ENCODE measurements around the gene CADM2. TPM values are rescaled to one million over a fixed set of nuclear protein-coding genes. Genes with fewer than 3 reads are reported as not detected.
"Not testable (repeated sequence)": the region's sequence is repeated elsewhere in the genome, so short reads cannot be mapped to it uniquely, and the experiment has no call there.

The CADM2 gene
- total and polyA plus RNA-seq, 4 donors, result 1.3 to 1.8 TPM; not detected in 2

DNA sequence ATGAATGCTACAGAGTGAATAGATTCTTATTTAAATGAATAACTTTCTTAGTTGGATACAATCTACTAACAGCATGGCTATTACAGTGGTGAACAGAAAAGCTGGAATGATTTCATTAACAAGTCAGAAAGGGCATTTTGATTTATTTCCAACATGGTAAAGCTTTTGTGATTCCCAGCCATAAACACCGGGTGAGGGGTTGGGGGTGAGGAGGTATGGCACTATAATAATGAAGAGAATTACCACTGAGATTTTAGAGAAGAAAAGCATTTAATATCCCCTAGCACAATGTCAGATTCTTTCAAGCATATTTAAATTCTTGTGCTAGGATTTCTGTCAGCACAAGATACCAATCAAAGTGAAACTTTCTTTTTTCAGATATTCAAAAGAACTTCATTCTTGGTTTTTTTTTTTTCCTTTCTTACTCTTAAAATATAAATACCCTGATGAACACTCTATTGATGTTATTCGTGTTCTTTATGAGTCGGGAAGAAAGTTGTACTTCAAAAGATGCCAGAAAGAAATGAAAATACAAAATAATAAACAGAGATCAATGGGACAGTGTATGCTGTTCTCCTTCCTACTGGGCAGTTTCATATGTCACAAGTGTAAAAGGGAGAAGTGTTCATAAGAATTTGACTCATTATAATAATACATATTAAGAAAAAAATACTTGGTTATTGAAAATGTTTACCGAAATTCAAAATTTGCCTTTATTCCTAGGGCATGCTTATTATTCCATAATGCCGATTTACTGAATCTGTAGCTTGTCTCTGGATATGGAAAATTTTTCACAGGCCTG lies 522.8 kb downstream of the CADM2 start:
- H3K9me3 ChIP-seq (ENCODE audit: control insufficient read depth, low read length), result no peaks in the 10 kb centered on the region
- ATAC-seq (ENCODE audit: low FRiP score), result no peak
- WGBS, 2 donors, result 60 to 69% methylated on average over 5 of the region's 5 CpGs

DNA sequence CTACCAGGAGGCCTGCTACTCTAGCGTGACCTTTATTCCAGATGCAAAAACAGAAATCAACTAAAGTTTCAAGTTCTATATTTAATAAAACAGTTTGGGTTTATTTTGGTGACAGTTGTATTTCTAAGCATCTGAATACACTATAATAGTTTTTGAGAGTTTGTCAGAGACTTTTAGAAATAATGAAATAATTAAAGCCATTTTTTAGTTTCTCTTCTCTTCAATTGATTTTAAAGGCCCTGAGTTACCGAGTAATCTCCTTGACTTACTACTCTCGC lies 523.4 kb downstream of the CADM2 start:
- Histone ChIP-seq H3K27me3 (ENCODE audit: control insufficient read depth in 1 of 2, insufficient read depth in 2 of 2, low read length in 1 of 2) (no peaks in the 10 kb centered on the region), H3K4me3 (ENCODE audit: low read length in 2 of 2) (no peak overlapping the region), H3K4me1 (ENCODE audit: control insufficient read depth in 1 of 2, insufficient read depth in 2 of 2, low read length in 2 of 2) (no peaks in the 10 kb centered on the region), H3K9me3 (ENCODE audit: control insufficient read depth, low read length) (no peaks in the 10 kb centered on the region), H3K36me3 (ENCODE audit: control insufficient read depth in 1 of 2, insufficient read depth in 2 of 2, low read length in 1 of 2) (no peaks in the 10 kb centered on the region), H3K27ac (ENCODE audit: low read depth in 1 of 2, low read length in 2 of 2) (no peak overlapping the region)
- ATAC-seq (ENCODE audit: low FRiP score) (no peak), DNase-seq (no peak)
- 81 to 87% methylated on average over 3 of the region's 3 CpGs for WGBS, 2 donors
- intact Hi-C loops (cut with DNase I), result no loop called here

More for the DNA sequence above, 522.8 kb downstream of the CADM2 start:
- no peak overlapping the region for H3K4me3 ChIP-seq (ENCODE audit: low read length in 2 of 2)
- H3K4me1 ChIP-seq (ENCODE audit: control insufficient read depth in 1 of 2, insufficient read depth in 2 of 2, low read length in 2 of 2), result no peaks in the 10 kb centered on the region
- no peak for DNase-seq
- intact Hi-C loops (cut with DNase I), result no loop called here
- H3K27me3 ChIP-seq (ENCODE audit: control insufficient read depth in 1 of 2, insufficient read depth in 2 of 2, low read length in 1 of 2), result no peaks in the 10 kb centered on the region
- no peaks in the 10 kb centered on the region for H3K36me3 ChIP-seq (ENCODE audit: control insufficient read depth in 1 of 2, insufficient read depth in 2 of 2, low read length in 1 of 2)
- H3K27ac ChIP-seq (ENCODE audit: low read depth in 1 of 2, low read length in 2 of 2), result no peak overlapping the region

GRCh38 chr3:85483986-85484385 lies 525.2 kb downstream of the CADM2 start:
- Histone ChIP-seq H3K27ac (ENCODE audit: low read depth in 1 of 2, low read length in 2 of 2) (no peak overlapping the region), H3K4me3 (ENCODE audit: low read length in 2 of 2) (no peak overlapping the region), H3K36me3 (ENCODE audit: control insufficient read depth in 1 of 2, insufficient read depth in 2 of 2, low read length in 1 of 2) (no peaks in the 10 kb centered on the region), H3K4me1 (ENCODE audit: control insufficient read depth in 1 of 2, insufficient read depth in 2 of 2, low read length in 2 of 2) (no peaks in the 10 kb centered on the region), H3K27me3 (ENCODE audit: control insufficient read depth in 1 of 2, insufficient read depth in 2 of 2, low read length in 1 of 2) (no peaks in the 10 kb centered on the region), H3K9me3 (ENCODE audit: control insufficient read depth, low read length) (no peaks in the 10 kb centered on the region)
- DNase-seq (no peak), ATAC-seq (ENCODE audit: low FRiP score) (no peak)
- intact Hi-C loops (cut with DNase I), result no loop called here
- 78 to 89% methylated on average over 1 of the region's 1 CpG for WGBS, 2 donors

- no peaks in the 10 kb centered on the region for H3K27me3 ChIP-seq (ENCODE audit: control insufficient read depth in 1 of 2, insufficient read depth in 2 of 2, low read length in 1 of 2)
- intact Hi-C loops (cut with DNase I), result no loop called here
- H3K36me3 ChIP-seq (ENCODE audit: control insufficient read depth in 1 of 2, insufficient read depth in 2 of 2, low read length in 1 of 2), result no peaks in the 10 kb centered on the region
These were observed 528.6 kb downstream of the CADM2 start for GRCh38 chr3:85487375-85487774.

DNA sequence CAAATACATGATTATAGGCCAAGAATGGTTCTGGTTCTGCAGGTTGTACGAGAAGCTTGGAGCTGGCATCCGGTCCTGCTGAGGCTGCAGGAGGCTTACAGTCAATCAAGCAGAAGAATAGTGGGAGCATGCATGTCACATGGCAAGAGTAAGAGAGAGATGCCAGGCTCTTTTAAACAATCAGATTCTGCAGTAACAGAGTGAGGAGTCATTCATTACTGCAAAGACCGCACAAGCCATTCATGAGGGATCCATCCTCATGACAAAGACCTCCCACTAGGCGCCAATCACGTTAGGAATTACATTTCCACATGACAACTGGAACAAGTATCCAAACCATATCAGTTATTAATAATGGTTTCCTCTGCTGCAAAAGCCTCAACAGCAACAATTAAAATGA lies 536.8 kb downstream of the CADM2 start:
- intact Hi-C loops (cut with DNase I), result no loop called here
- H3K27ac ChIP-seq (ENCODE audit: low read depth in 1 of 2, low read length in 2 of 2), result no peak overlapping the region

More at GRCh38 chr3:85487375-85487774, 528.6 kb downstream of the CADM2 start:
- no peaks in the 10 kb centered on the region for H3K4me1 ChIP-seq (ENCODE audit: control insufficient read depth in 1 of 2, insufficient read depth in 2 of 2, low read length in 2 of 2)
- no peak for DNase-seq
- ATAC-seq (ENCODE audit: low FRiP score), result no peak
- H3K4me3 ChIP-seq (ENCODE audit: low read length in 2 of 2), result no peak overlapping the region
- H3K9me3 ChIP-seq (ENCODE audit: control insufficient read depth, low read length), result no peaks in the 10 kb centered on the region
- 84 to 90% methylated on average over 9 of the region's 9 CpGs for WGBS, 2 donors
- H3K27ac ChIP-seq (ENCODE audit: low read depth in 1 of 2, low read length in 2 of 2), result no peak overlapping the region

DNA sequence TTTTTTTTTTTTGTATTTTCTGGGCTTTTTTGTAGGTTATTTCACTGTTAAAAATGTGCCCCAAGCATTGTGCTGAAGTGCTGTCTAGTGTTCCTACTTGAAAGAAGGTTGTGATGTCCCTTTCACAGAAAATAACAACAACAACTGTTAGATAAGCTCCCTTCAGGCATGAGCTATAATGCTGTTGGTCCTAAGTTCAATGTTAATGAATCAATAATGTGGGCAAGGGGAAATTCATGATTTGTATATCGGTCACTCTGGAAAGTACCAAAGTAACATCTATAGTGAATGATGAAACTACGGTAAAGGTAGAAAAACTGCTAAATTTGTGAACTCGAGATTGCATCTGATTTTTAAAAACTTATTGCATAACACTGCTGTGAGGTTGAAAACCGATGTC lies 539.4 kb downstream of the CADM2 start:
- Histone ChIP-seq H3K4me1 (ENCODE audit: control insufficient read depth in 1 of 2, insufficient read depth in 2 of 2, low read length in 2 of 2) (no peaks in the 10 kb centered on the region), H3K4me3 (ENCODE audit: low read length in 2 of 2) (no peak overlapping the region), H3K36me3 (ENCODE audit: control insufficient read depth in 1 of 2, insufficient read depth in 2 of 2, low read length in 1 of 2) (no peaks in the 10 kb centered on the region), H3K27me3 (ENCODE audit: control insufficient read depth in 1 of 2, insufficient read depth in 2 of 2, low read length in 1 of 2) (no peaks in the 10 kb centered on the region), H3K27ac (ENCODE audit: low read depth in 1 of 2, low read length in 2 of 2) (no peak overlapping the region), H3K9me3 (ENCODE audit: control insufficient read depth, low read length) (no peaks in the 10 kb centered on the region)
- WGBS, 2 donors, result 93% methylated on average over 4 of the region's 4 CpGs
- DNase-seq, result no peak
- intact Hi-C loops (cut with DNase I), result no loop called here
- ATAC-seq (ENCODE audit: low FRiP score), result no peak

More for the DNA sequence above, 536.8 kb downstream of the CADM2 start:
- no peaks in the 10 kb centered on the region for H3K27me3 ChIP-seq (ENCODE audit: control insufficient read depth in 1 of 2, insufficient read depth in 2 of 2, low read length in 1 of 2)
- DNase-seq (no peak), ATAC-seq (ENCODE audit: low FRiP score) (no peak)
- WGBS, 2 donors, result 80 to 83% methylated on average over 5 of the region's 5 CpGs
- H3K4me1 ChIP-seq (ENCODE audit: control insufficient read depth in 1 of 2, insufficient read depth in 2 of 2, low read length in 2 of 2), result no peaks in the 10 kb centered on the region
- no peak overlapping the region for H3K4me3 ChIP-seq (ENCODE audit: low read length in 2 of 2)
- no peaks in the 10 kb centered on the region for H3K9me3 ChIP-seq (ENCODE audit: control insufficient read depth, low read length)
- no peaks in the 10 kb centered on the region for H3K36me3 ChIP-seq (ENCODE audit: control insufficient read depth in 1 of 2, insufficient read depth in 2 of 2, low read length in 1 of 2)

DNA sequence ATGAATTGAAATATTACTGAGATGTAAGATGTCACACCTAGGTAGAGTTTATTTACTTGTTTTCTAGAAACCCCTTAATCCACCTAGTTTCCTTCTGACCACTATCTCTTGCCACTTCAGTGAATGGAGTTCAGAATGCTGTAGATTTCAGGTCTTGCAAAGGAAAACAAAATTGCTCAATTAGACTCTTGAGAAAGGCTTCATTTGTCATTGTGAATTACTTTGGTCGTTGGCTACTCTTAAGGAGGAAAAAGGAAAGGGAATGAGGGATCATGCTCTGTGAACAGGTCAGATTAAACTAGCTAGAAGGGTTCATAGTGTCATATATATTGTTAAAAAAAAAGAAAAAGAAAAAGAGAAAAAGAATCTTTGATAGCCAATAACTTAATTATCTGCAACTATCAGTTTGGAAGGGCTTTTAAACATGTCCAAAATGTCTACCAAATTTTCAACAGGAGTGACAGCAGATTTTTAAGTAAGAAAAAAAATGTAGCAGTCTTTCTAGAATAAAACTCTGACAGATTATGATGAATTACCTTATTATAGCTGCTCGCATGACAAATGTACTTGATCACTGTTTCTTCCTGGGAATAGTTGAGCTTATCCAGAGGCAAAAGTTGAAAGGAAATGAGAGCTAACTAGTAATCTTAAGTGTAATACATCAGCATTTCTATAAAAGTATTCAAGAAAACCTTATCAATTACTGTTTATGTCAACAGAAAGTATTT lies 543.5 kb downstream of the CADM2 start:
- Histone ChIP-seq H3K9me3 (ENCODE audit: control insufficient read depth, low read length) (no peaks in the 10 kb centered on the region), H3K36me3 (ENCODE audit: control insufficient read depth in 1 of 2, insufficient read depth in 2 of 2, low read length in 1 of 2) (no peaks in the 10 kb centered on the region), H3K27me3 (ENCODE audit: control insufficient read depth in 1 of 2, insufficient read depth in 2 of 2, low read length in 1 of 2) (no peaks in the 10 kb centered on the region), H3K4me1 (ENCODE audit: control insufficient read depth in 1 of 2, insufficient read depth in 2 of 2, low read length in 2 of 2) (no peaks in the 10 kb centered on the region), H3K27ac (ENCODE audit: low read depth in 1 of 2, low read length in 2 of 2) (no peak overlapping the region), H3K4me3 (ENCODE audit: low read length in 2 of 2) (no peak overlapping the region)
- WGBS, 2 donors, result 10 to 12% methylated on average over 2 of the region's 2 CpGs
- intact Hi-C loops (cut with DNase I), result no loop called here
- ATAC-seq (ENCODE audit: low FRiP score) (no peak), DNase-seq (no peak)

DNA sequence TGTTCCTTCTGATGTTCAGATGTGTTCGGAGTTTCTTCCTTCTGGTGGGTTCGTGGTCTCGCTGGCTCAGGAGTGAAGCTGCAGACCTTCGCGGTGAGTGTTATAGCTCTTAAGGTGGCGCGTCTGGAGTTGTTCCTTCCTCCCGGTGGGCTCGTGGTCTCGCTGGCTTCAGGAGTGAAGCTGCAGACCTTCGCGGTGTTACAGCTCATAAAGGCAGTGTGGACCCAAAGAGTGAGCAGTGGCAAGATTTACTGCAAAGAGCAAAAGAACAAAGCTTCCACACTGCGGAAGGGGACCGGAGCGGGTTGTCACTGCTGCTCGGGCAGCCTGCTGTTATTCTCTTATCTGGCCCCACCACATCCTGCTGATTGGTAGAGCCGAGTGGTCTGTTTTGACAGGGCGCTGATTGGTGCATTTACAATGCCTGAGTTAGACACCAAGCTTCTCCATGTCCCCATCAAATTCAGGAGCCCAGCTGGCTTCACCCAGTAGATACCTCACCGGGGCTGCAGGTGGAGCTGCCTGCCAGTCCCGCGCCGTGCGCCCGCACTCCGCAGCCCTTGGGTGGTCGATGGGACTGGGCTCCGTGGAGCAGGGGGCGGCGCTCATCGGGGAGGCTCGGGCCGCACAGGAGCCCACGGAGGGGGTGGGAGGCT lies 545.5 kb downstream of the CADM2 start:
- H3K9me3 ChIP-seq (ENCODE audit: control insufficient read depth, low read length); DNase-seq; intact Hi-C loops (cut with DNase I); ATAC-seq (ENCODE audit: low FRiP score); H3K27ac ChIP-seq (ENCODE audit: low read depth in 1 of 2, low read length in 2 of 2); H3K4me1 ChIP-seq (ENCODE audit: control insufficient read depth in 1 of 2, insufficient read depth in 2 of 2, low read length in 2 of 2); H3K4me3 ChIP-seq (ENCODE audit: low read length in 2 of 2); H3K36me3 ChIP-seq (ENCODE audit: control insufficient read depth in 1 of 2, insufficient read depth in 2 of 2, low read length in 1 of 2); H3K27me3 ChIP-seq (ENCODE audit: control insufficient read depth in 1 of 2, insufficient read depth in 2 of 2, low read length in 1 of 2): not testable (repeated sequence)
- WGBS, 2 donors, result 87 to 92% methylated on average over 29 to 32 of the region's 33 CpGs

All from aorta (tissue), 5 donors.